ENCODE results near the gene ZNF492.

DNA sequence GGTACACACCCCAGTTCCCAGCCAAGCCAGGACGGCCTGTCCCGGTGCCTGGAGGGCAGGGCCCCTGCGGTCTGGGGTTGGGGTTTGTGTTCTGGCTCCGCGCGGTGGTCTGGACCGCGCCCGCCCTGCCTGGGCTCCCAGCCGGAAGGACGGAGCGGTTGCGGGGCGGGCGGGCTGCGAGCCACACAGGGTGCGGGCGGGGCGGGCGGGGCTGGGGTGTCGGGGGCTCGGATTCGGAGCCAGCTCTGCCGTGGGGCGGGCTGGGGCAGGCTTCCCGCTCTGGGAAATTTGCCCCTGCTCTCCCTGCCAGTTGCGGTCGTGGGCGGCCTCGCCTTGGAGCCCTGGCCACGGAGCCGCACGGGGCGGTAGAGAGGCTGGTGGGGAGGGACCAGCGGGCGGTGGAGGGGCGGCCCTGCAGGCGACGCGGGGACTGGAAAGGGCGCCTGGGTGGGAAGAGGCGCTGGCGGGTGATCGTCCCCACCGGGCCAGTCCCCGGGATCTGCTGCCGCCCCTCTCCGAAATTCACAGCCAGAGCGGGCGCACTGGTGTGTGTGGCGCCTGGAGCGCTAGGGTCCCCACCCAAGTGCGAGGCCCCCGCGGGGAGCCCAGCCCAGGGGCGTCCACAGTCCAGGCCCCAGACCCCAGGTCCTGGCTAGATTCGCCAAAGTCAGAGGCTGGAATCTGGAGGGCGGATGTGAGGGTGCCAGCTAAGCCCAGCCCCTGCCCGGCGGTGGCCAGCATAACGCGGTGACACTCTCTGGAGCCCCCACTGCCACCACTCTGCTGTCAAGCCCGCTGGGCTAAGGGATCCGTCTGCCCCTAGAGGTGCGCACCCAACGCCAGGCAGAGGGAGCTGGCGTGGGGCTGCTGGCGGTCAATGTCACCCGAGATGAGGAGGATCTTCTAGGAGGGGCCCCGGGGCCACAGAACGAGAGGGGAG lies 11.0 kb upstream of the ZNF492 start:
- TF ChIP-seq, protein P1, sequence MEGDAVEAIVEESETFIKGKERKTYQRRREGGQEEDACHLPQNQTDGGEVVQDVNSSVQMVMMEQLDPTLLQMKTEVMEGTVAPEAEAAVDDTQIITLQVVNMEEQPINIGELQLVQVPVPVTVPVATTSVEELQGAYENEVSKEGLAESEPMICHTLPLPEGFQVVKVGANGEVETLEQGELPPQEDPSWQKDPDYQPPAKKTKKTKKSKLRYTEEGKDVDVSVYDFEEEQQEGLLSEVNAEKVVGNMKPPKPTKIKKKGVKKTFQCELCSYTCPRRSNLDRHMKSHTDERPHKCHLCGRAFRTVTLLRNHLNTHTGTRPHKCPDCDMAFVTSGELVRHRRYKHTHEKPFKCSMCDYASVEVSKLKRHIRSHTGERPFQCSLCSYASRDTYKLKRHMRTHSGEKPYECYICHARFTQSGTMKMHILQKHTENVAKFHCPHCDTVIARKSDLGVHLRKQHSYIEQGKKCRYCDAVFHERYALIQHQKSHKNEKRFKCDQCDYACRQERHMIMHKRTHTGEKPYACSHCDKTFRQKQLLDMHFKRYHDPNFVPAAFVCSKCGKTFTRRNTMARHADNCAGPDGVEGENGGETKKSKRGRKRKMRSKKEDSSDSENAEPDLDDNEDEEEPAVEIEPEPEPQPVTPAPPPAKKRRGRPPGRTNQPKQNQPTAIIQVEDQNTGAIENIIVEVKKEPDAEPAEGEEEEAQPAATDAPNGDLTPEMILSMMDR (conservative IDR thresholded peaks at IDR 0.05; ENCODE audit: low read depth, low read length): no peak
- TF ChIP-seq EZH2 (IDR thresholded peaks at IDR 0.05; ENCODE audit: low read length, unreplicated experiment): no peak
